Activated CD4-positive, CD25-positive, alpha-beta regulatory T cell treated with anti-CD3 and anti-CD28 coated beads, Interleukin-2, amount 50 U/mL, for 24 hours (primary cell): ENCODE data around the gene DPP7.
A peak's percentile ranks its signal among the peaks of the same experiment; 100 is the strongest.

Experiments
- ATAC-seq, 2 donors: fragments of 150-1000 bp; cut with Tn5 transposase; one replicate each; pipeline ENCODE4 v1.10.0; 2021; ENCODE audit warnings: mild to moderate bottlenecking in 1 of 2, moderate library complexity in 1 of 2

The DPP7 gene

DNA sequence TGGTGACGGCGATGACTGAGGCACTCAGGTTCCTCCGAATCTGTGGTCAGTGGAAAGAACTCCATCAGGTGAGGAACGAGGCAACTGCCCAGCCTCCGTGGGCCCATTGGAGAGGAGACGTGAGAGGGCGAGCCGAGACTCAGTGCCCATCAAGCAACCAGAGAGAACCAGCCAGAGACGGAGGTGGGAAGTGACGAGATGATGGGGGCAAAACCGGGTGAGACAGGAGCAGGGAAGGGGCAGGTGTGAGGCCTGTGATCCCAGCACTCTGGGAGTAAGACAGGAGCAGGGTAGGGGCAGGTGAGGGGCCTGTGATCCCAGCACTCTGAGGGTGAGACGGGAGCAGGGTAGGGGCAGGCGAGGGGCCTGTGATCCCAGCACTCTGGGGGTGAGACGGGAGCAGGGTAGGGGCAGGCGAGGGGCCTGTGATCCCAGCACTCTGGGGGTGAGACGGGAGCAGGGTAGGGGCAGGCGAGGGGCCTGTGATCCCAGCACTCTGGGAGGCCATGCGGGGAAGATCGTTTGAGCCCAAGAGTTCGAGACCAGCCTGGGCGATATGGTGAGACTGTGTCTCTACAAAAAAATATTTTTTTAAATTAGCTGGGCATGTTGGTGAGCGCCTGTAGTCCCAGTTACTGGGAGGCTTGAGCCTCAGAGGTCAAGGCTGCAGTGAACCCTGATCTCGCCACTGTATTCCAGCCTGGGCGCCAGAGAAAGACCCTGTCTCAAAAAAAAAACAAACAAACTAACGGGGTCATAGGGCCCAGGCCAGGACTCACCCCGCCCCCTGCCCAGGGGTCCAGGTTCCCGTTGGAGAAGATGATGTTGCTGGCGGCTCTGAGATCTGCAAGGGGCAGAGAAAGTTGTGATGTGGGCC is 3.4 kb downstream of the DPP7 start:
- ATAC-seq, result no peak

DNA sequence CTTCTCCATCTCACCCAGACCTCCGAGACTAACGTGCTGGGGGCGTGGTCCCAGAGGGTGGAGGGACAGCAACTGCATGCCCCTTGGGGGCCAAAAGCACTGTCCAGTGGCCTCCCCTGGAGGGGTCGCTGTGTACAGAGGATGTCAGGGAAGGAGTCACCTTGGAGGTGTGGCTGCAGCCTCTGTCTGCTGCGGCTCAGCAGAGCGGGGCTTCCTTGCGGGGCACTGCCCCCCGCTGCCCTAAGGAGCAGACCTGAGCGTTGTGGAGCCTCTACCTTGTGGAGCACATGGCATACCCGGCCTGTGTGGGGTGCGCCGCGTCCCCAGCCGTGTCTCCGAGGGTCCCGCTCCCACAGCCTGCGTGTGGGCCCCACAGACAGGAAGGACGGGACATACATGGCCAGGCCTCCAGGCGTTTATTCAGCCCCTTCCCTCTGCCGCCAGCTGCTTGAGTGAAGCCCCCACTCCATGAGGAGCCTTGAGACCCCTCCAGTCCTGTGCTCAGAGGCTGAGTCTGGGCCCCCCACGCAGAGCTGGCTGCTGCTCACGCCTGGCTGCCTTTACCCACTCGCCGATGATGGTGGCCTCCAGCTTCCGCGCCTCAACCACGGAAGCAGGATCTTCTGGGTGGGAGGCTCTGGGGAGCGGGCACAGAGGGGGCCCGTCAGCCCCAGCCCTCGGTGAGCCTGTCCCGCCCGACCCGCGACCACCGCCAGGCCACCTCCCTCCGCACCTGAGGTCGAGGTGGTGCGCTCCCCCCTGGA is 4.2 kb downstream of the DPP7 start:
- ATAC-seq, result no peak

DNA sequence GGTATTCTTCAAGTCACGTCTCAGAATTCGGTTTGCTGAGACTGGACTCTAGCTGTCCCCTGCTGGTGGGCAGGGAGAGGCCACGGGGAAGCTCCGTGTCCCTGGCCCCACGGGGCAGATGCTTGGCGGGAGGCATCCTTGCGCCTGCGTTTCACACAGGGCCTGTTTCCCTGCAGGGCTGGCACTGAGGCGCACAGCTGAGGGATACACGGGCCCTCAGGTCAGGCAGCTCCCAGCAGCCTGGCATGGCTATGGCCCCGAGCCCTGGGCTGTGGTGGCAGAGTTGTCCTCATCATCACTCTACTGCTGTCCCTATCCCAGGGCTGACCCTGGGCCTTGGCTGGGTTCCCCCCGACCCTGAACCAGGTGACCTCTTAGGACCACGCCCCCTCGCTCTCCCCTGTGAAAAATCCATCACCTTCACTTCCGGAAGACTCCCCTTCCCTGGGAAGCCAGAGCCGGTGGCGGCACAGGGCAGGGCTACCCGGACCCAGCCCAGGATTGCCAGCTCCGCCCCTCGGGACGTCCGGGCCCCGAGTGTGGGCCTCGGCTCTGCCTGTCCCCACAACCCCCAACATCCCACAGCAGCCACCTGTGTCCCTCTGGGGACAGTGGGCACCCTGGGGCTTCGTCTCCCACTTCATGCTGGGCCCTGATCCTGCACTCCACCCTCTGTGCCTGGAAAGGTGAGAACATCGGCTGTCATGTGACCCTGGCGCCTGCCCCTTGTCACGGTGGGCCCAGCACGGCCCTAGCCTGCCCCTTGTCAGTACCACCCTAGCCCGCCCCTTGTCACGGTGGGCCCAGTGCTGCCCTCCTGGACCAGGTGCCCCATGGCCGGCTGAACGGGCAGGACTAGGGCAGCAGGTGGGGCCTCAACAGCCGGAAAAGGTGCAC is 5.0 kb downstream of the DPP7 start:
- ATAC-seq, result no peak

GRCh38 chr9:137108608-137109249 is 5.8 kb downstream of the DPP7 start:
- ATAC-seq, result no peak

DNA sequence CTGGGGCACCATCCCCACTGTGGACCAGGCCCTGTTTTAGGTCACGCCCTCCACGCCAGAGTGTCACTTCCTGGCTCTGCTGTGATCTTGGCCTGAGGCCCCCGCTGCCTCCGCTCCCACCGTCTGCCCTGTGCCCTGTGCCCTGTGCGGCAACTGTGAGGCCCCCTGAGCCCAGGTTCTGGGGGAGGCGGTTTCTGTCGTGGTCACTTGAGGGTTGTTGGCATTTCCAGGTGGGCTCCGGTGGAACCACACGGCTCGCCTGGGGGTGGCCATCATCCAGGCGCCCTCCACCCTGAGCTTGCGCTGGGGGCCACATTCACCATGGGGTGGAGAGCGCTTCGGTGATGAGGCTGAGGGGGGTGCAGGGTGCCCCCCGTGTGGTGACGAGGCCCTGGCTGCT is 6.6 kb downstream of the DPP7 start:
- no peak for ATAC-seq

GRCh38 chr9:137107312-137107921 is 7.1 kb downstream of the DPP7 start:
- peak in 1 of 2 donors; percentile 5 for ATAC-seq

DNA sequence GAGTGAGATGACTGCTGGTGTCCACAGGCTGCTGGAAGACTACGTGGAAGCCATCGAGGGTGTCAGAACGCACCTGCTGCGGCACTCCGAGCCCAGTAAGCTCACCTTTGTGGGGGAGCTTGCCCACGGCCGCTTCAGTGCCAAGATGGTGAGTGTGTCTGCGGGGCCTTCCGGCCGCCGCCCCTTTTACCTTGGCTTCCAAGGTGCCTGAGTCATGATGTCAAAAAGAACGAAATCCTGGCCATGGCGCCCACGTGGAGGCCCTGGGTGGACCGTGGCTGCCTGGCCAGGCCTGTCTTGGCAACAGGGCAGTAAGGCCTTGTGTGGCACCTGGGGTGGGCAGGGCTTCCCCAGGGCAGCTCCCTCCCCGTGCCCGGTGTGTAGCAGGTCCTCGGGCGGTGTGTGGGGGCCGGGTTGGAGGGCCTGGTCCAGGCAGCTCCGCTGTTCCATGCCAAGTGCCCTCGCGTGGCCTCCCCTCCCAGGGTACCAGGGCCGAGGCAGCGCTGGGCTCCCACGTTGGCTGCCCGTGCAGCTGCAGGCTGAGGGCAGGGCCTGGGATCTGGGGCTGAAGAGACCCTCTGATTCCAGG is 7.8 kb downstream of the DPP7 start:
- no peak for ATAC-seq

- no peak for ATAC-seq
Measured at GRCh38 chr9:137105814-137106661, 8.5 kb downstream of the DPP7 start.

- ATAC-seq, result no peak
Measured at GRCh38 chr9:137103206-137103999, 11.1 kb downstream of the DPP7 start.

DNA sequence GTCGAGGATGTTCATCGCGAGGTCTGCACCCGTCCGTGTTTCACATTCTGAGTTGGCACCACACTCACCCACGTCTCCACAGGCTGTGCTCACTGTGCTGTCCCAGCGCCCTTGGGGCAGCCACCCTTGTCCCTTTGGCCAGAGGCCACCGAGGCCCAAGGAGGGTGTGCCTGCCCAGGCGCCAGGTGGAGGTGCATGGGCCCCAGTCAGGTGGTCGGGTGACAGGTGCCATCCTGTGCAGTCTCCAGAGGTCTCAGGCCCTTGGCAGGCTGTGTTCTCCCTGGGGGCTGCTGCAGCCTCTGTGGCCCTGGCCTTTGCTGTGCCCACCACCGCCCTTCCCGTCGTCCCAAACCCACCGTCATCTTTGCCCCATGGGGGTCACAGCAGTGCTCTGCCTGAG is 15.3 kb downstream of the DPP7 start:
- ATAC-seq, result no peak

DNA sequence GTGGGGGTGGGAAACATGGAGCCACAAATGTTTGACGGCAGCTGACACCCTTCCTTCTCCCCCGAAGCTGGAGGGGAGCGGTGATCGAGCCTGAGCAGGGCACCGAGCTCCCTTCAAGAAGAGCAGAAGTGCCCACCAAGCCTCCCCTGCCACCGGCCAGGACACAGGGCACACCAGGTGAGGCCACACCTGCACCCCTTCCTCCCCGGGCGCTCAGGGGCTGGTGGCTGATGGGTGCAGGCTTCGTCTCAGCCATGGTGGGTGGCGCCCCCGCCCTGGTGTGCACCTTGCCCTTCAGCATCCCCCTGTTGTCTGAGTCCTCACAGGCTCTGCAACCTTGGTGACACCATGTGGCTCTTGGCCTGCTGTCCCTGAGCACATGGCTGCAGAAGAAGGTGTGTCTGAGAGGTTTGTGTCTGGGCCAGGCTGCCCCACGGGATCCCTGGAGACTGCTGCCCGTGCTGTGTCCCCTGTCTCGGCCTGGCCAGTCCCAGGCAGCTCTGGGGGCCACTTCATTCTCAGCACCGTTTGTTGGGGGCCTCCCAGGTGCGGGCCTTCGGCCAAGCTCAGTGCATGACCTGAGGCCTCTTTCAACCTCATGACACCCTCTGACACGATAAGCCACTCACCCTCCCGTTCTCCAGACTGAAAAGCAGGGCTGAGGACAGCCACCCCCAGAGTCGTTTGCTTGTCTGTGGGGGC is 16.6 kb downstream of the DPP7 start:
- no peak for ATAC-seq

DNA sequence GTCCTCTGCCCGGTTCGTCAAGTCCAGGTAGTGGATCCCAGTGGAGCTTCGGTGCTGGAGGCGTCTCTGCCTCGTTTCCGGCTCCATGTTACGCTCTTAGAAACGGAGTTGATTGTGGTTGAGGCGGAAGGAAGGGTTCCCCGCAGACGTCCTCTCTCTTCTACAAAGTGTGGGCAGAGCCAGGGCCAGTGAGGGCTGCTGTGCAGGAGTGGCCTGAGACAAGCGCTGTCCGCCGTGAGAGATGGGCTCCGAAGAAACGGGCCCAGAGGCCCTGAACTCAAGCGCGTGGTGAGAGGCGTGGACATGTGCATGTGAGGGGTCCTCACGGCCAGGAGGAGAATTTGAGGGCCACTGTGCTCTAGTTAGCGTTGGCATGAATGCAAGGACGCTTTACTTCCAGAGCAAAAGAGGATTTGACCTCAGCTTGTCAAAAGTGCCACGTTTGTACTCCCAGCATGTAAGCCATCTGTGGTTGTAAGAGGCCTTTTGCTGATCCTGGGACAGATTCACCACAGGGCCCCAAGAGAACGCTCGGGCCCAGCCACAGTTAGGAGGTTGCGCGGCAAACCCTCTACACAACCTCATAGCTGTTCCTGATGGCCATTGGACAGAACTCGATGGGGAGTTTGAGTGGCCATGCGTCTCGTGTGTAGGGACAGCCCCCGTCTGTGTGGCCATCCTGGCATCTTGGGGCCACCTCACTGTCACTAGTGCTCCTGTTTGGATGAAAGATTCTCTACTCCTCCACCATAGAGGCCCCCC is 17.6 kb downstream of the DPP7 start:
- no peak for ATAC-seq

DNA sequence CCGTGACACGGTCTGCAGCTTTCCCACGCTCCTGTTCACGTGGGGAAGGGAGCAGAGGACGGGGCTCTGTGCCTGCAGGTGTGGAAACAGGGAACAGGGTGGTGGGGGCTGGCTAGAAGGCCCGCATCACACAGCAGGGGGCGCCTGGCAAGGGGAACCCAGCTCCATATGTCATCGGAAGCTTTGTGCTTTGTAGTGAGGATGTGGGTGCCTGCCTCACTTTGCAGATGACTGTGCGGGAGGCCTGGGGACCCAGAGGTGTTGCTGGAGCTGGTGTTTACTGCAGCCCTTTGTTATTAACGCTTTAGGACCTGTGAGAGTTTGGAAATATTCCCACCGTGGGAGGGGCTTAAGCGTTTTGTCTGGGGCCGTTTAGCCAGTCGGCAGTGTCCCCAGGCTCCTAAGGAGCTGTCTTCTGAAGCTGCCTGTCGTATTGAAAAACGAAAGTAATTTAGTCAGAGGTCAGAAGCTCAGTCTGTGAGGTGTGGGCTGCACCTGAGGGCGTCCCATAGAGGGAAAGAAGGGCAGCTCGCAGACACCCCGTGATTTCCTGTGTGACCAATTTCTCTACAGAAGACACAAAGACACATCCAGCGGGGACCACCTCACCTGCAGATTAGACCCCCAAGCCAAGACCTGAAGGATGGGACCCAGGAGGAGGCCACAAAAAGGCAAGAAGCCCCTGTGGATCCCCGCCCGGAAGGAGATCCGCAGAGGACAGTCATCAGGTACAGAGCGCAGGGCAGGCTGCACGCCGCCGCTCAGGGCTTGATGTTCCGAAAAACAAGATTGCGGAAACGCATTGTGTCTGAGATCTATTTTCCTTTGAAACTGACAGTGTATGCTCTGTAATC is 18.6 kb downstream of the DPP7 start:
- ATAC-seq, result peak; percentile 97

DNA sequence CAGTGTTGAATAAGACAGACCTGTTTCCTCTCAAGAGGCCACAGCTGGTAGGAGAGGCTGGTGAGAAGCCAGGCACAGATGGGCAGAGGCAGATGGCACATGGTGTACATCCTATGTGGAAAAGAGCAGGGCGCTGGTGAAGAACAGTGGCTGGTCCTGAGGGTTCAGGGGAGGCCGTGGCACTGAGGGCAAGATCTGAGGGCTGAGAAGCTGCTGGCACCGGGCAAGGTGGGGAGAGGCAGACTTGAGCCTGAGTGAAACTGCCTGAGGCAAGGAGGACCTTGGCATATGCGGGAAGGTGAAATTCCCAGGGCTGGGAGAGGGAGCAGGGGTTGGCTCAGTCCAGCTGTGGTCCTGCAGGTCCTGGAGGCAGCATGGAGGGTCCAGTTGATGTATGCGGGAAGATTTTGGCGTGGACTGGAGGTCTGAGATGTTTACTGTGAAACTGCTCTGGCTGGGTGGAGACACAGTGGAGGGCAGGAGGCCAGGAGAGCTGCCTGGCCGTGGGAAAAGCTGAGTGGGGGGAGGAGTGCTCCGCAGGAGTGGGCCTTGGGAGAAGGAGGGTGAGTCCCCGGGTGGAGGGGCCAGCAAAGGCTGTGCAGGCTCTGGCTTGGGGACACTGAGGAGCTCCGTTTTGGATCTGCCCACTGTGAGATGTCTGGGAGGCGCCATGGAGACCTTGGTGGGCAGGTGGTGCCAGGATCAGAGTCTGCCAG is 25.1 kb downstream of the DPP7 start:
- ATAC-seq, result no peak

DNA sequence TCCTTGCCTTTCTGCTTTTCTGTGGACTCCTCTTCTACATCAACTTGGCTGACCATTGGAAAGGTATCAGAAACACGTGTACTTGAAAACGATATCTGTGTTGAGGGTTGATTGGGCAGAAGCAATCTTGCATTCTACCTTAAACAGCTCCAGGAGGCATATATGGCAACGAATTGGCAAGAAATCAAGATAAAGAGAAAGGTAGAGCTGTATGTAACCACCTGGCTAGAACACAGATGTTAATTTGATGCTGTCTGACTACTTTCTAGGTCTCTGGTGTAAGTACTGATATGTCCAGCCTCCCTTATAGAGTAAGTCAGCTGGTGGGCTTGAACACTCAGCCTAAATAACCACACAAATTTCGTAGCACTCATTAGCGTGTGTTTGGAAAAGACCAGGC is 26.4 kb downstream of the DPP7 start:
- no peak for ATAC-seq

GRCh38 chr9:137087409-137087925 is 27.1 kb downstream of the DPP7 start:
- no peak for ATAC-seq
